Muscle layer of colon (tissue), 2 donors: ENCODE data around the gene TRIM39.
"Not testable (repeated sequence)": the region's sequence is repeated elsewhere in the genome, so short reads cannot be mapped to it uniquely, and the experiment has no call there.

ENCODE experiments used
- H3K27ac ChIP-seq: one replicate; pipeline ENCODE4 v1.7.0; 2013; ENCODE audit warnings: low read depth, mild to moderate bottlenecking, low read length, moderate library complexity
- H3K27me3 ChIP-seq, 2 donors: one replicate each; pipeline ENCODE4 v1.7.0; 2013; ENCODE audit warnings: low read length in 2 of 2, mild to moderate bottlenecking in 2 of 2; ENCODE audit not compliant: insufficient read depth in 2 of 2, control insufficient read depth in 1 of 2
- H3K36me3 ChIP-seq: one replicate; pipeline ENCODE4 v1.7.0; 2013; ENCODE audit warnings: mild to moderate bottlenecking, low read length; ENCODE audit not compliant: insufficient read depth
- H3K4me1 ChIP-seq: one replicate; pipeline ENCODE4 v1.7.0; 2013; ENCODE audit warnings: mild to moderate bottlenecking, low read length; ENCODE audit not compliant: insufficient read depth
- H3K4me3 ChIP-seq, 2 donors: one replicate each; pipeline ENCODE4 v1.7.0; 2013; ENCODE audit warnings: low read length in 2 of 2, low read depth in 1 of 2, mild to moderate bottlenecking in 1 of 2, moderate library complexity in 1 of 2
- H3K9ac ChIP-seq: one replicate; pipeline ENCODE4 v1.7.0; 2013; ENCODE audit warnings: low read length
- H3K9me3 ChIP-seq: one replicate; pipeline ENCODE4 v1.7.0; 2013; ENCODE audit warnings: mild to moderate bottlenecking, low read length
- donor health status: abdominal sarcoma.
- donor health status: Adenocarcinoma of cecum.

The TRIM39 gene

DNA sequence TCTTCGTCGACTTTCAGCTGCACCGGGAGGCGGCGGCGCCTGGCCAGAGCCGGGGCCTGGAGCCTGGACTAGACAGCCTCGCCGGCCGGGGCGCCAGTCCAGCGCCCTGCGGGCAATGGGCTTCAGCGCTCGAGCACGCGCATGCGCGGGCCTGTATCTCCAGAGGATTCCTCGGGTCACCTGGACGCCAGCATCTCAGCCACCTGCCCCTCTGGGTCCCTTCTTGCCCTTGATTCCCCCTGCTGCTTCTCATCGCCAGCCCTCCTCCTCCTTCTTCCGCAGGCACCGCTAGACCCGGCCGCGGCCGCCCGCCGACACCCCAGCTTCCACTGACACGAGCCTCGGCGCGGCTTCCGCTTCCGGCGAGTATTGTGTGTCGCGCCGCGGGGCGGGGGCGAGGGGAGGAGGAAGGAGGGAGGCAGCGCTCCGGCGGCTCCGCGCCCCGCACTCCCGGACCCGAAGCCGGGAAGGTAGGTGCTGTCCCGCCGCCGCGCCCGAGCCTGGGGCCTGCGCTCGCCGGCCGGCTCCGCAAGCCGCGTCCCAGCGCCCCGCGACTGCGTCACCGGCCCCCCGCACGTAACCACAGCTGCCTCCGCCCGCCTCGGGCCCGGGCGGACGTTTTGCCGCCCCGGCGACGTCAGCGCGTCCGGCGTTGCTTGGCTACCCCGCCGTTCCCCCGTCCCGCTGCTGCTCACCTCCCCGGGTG lies at the start of gene TRIM39:
TRIM39 (plus strand) TSS at position 402 of the 706 bp plus-strand sequence. CDS start 2,391 bp downstream, outside the sequence.
- H3K9me3 ChIP-seq: no peaks in the 10 kb centered on the region
- peaks cover 27% of the 10 kb centered on the region for H3K4me1 ChIP-seq
- H3K36me3 ChIP-seq: peaks cover 26% of the 10 kb centered on the region
- no peaks in the 10 kb centered on the region for H3K27me3 ChIP-seq
- peak within 1 kb of the TSS; percentile 87 to 97 for H3K4me3 ChIP-seq
- peak within 1 kb of the TSS; percentile 94 for H3K9ac ChIP-seq
- H3K27ac ChIP-seq: peak within 1 kb of the TSS; percentile 97

DNA sequence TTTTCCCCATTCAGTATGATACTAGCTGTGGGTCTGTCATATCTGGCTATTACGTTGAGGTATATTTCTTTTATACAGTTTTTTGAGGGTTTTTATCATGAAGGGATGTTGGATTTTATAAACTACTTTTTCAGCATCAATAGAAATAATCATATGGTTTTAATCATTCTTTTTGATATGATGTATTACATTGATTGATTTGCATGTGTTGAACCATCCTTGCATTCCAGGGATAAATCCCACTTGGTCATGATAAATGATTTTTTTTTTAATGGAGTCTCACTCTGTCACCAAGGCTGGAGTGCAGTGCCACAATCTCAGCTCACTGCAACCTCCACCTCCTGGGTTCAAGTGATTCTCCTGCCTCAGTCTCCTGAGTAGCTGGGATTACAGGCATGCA lies 45.7 kb upstream of the TRIM39 start:
- H3K9me3 ChIP-seq: peaks cover 37% of the 10 kb centered on the region
- H3K36me3 ChIP-seq, H3K27me3 ChIP-seq, H3K9ac ChIP-seq, H3K4me1 ChIP-seq, H3K27ac ChIP-seq, H3K4me3 ChIP-seq: not testable (repeated sequence)

DNA sequence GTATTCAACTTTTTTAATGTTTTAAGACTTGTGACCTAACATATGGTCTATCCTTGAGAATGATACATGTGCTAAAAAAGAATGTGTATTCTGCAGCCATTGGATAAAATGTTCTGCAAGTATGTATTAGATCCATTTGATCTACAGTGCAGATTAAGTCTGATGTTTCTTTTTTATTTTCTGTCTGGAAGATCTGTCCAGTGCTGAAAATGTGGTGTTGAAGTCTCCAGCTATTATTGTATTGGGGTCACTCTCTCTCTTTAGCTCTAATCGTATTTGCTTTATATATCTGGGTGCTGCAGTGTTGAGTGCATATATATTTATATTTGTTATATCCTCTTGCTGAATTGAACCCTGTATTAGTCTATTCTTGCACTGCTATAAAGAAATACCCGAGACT lies 44.2 kb upstream of the TRIM39 start:
- no peaks in the 10 kb centered on the region for H3K4me1 ChIP-seq
- H3K9me3 ChIP-seq: peaks cover 43% of the 10 kb centered on the region
- H3K4me3 ChIP-seq: no peak overlapping the region
- no peaks in the 10 kb centered on the region for H3K36me3 ChIP-seq
- H3K9ac ChIP-seq: no peak overlapping the region
- no peak overlapping the region for H3K27ac ChIP-seq
- H3K27me3 ChIP-seq: no peaks in the 10 kb centered on the region

DNA sequence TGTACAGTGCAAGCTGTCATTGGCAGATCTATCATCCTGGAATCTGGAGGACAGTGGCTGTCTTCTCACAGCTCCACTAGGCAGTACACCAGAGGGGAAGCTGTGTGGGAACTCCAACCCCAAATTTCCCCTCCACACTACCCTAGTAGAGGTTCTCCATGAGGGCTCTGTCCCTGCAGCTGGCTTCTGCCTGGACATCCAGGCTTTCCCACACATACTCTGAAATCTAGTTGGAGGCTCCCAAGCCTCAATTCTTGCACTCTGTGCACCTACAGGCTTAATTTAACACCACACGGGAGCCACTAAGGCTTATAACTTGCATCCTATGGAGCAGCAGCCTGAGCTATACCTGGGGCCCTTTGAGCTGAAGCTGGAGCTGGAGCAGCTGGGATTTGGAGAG lies 43.0 kb upstream of the TRIM39 start:
- no peak overlapping the region for H3K27ac ChIP-seq
- H3K4me1 ChIP-seq: no peaks in the 10 kb centered on the region
- H3K27me3 ChIP-seq: no peaks in the 10 kb centered on the region
- H3K9ac ChIP-seq: no peak overlapping the region
- peaks cover 41% of the 10 kb centered on the region for H3K9me3 ChIP-seq
- H3K4me3 ChIP-seq: peak overlapping the region in 1 of 2 donors; percentile 18
- H3K36me3 ChIP-seq: peaks cover 5% of the 10 kb centered on the region

DNA sequence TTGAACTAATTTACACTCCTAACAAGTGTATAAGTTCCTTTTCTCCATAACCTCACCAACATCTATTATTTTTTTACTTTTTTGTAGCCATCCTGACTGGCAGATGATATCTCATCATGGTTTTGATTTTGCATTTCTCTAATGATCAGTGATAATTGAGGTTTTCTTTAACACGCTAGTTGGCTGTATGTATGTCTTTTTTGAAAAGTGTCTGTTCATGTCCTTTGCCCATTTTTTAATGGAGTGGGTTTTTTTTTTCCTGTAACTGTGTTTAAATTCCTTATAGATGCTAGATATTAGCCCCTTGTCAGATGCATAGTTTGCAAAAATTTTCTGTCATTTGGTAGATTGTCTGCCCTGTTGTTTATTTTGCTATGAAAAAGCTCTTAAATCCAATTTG lies 39.6 kb upstream of the TRIM39 start:
- H3K9ac ChIP-seq: no peak overlapping the region
- no peak overlapping the region for H3K4me3 ChIP-seq
- H3K36me3 ChIP-seq: peaks cover 19% of the 10 kb centered on the region
- peaks cover 27% of the 10 kb centered on the region for H3K9me3 ChIP-seq
- H3K4me1 ChIP-seq: no peaks in the 10 kb centered on the region
- no peaks in the 10 kb centered on the region for H3K27me3 ChIP-seq
- no peak overlapping the region for H3K27ac ChIP-seq

DNA sequence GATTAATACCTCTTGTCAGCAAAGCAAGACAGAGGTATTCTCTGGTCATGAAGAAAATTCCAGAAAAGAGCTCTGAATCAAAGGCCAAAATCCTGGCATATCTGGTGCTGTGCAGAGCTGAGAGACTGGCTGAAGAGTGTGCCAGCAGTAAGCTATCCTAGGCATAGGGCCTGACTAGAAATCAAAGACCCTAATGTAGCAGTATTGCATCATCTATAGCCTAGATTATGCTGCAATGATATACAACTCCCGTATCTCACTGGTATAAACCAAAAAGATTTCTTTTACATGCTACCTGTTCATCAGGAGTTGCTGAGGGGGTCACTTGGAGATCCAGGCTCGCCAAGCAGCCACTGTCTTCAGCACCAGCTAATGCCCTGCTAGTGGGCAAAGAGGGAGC lies 30.9 kb upstream of the TRIM39 start:
- H3K9me3 ChIP-seq: no peaks in the 10 kb centered on the region
- H3K27ac ChIP-seq: no peak overlapping the region
- H3K27me3 ChIP-seq: no peaks in the 10 kb centered on the region
- H3K4me3 ChIP-seq: no peak overlapping the region
- H3K9ac ChIP-seq: no peak overlapping the region
- H3K36me3 ChIP-seq: peaks cover 37% of the 10 kb centered on the region
- H3K4me1 ChIP-seq: no peaks in the 10 kb centered on the region

DNA sequence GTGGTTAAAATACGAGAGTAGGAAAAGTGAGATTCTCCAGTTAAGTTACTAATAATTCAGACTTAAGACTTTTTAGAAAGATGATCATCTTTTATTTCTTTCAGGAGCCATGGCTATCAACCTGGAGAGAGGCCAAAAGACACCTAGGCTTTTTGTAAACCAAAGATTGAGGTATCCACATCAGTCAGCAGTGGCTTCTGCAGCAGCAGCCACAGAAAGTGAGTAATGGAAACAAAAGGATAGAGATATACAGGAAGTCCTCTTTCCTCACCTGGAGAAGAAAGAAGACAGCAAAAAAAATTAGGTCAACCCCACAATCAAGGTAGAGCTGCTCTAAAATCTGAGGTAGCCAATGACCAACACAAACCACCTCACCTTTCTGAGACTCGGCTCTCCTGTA lies 22.7 kb upstream of the TRIM39 start:
- Histone ChIP-seq H3K36me3 (no peaks in the 10 kb centered on the region), H3K27ac (no peak overlapping the region), H3K27me3 (no peaks in the 10 kb centered on the region)

DNA sequence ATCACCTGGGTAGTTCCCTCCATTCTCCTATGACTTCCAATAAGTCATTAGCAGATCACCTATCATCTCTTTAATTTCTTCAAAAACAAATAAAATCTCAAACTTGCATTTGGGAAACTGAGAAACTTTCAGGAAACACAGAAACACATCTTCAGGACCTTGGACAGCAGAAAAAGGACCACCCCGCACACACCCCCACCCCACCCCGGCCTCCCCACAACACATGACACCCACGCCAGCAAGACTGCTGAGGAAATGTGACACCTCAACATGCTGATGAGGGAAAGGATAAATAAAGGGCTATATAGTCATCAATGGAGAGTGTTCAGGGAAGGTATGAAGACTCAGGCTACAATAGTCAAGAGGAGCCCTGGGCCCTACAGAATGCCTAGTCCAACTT lies 15.6 kb upstream of the TRIM39 start:
- no peaks in the 10 kb centered on the region for H3K27me3 ChIP-seq
- no peak overlapping the region for H3K27ac ChIP-seq
- H3K36me3 ChIP-seq: peaks cover 16% of the 10 kb centered on the region
- H3K9me3 ChIP-seq: no peaks in the 10 kb centered on the region
- H3K4me3 ChIP-seq: no peak overlapping the region
- H3K9ac ChIP-seq: no peak overlapping the region
- no peaks in the 10 kb centered on the region for H3K4me1 ChIP-seq

More for the DNA sequence above, 22.7 kb upstream of the TRIM39 start:
- Histone ChIP-seq H3K9ac (no peak overlapping the region), H3K4me3 (no peak overlapping the region), H3K4me1 (no peaks in the 10 kb centered on the region), H3K9me3 (no peaks in the 10 kb centered on the region)

DNA sequence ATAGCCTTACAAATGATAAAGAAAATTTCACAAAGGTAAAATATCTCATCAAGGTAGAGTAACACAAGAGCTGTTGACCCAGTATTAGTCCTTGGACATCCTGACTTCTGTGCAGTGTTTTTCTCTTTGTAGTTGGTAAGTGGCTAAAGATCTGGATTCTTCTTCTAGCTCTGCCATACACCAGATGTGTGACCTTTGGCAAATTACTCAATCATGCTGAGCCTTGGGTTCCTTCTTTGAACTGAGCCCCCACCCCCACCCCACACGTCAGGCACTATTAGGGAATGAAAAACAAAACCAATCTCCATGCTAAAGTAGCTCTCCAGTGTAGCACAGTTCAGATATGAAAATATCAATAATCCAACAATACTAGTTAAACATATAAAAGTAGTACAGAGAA lies 15.1 kb upstream of the TRIM39 start:
- Histone ChIP-seq H3K27me3 (no peaks in the 10 kb centered on the region), H3K36me3 (peaks cover 16% of the 10 kb centered on the region), H3K27ac (no peak overlapping the region), H3K4me3 (no peak overlapping the region), H3K4me1 (no peaks in the 10 kb centered on the region), H3K9me3 (no peaks in the 10 kb centered on the region), H3K9ac (no peak overlapping the region)

DNA sequence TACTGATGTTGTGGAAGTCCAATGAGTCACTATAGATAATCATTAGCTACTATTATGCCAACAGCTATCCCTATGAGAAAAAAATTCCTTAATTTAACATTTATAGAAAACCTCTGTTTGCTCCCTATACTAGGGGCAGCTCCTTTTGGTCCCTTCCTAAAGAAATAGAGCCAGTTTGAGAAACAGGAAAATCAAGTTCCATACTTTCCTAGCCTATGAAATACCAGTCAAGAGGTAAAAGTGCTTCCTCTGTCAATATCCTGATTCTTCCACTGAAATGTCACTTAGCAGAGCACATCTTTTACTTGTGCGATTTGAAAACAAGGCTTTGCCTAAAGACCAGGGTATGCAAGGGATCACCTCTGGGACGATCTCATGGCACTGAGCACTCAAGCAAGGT lies 14.5 kb upstream of the TRIM39 start:
- Histone ChIP-seq H3K36me3 (peaks cover 16% of the 10 kb centered on the region), H3K27me3 (no peaks in the 10 kb centered on the region), H3K4me3 (no peak overlapping the region), H3K9ac (no peak overlapping the region), H3K27ac (no peak overlapping the region), H3K4me1 (no peaks in the 10 kb centered on the region), H3K9me3 (no peaks in the 10 kb centered on the region)

DNA sequence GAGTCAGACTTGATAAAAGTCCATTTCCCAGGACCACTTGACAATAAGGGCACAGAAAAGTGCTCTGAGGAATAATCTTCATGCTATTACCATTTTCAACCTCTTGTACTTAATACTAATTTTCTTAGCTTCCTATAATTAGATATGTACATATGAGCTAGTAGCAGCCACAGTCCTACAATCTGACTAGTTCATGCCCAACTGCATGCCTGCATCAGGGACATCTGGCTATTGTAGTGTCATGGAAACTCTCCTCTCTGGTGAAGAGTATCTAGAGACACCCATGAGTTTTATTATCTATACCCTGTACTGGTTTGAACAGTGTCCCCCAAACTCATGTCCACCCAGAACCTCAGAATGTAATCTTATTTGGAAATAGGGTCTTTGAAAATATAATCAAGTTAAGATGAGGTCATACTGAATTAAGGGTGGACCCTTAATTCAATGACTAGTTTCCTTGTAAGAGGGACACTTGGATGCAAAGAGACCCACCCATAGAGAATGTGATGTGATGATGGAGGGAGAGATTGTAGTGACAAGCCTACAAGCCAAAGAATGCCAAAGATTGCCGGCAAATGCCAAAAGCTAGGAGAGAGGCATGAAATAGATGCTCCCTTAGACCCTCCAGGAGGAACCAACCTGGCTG lies 13.9 kb upstream of the TRIM39 start:
- H3K4me3 ChIP-seq: no peak overlapping the region
- no peaks in the 10 kb centered on the region for H3K9me3 ChIP-seq
- H3K4me1 ChIP-seq: peaks cover under 1% of the 10 kb centered on the region
- peaks cover 16% of the 10 kb centered on the region for H3K36me3 ChIP-seq
- no peak overlapping the region for H3K9ac ChIP-seq
- no peak overlapping the region for H3K27ac ChIP-seq
- H3K27me3 ChIP-seq: no peaks in the 10 kb centered on the region

DNA sequence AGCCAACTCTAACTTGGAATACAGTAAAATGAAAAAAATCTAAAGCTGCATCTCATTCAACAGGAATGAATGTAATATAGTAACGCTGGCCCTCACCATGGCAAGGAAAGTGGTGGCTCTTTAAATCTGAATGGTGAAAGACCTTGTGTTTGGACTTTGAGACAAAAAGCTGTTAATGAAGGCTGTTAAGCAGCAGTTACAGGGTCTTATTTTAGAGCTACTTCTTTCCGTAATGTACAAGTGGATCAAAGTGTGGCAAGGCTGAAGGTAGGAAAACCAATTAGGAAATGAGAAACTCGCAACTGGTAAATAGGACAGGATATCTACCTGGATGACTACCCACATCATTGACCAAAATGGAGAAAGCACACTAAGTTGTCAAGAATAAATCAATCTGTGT lies 11.6 kb upstream of the TRIM39 start:
- Histone ChIP-seq H3K4me1 (peaks cover 8% of the 10 kb centered on the region), H3K4me3 (no peak overlapping the region), H3K27ac (no peak overlapping the region), H3K9me3 (no peaks in the 10 kb centered on the region), H3K36me3 (peaks cover 16% of the 10 kb centered on the region), H3K9ac (no peak overlapping the region), H3K27me3 (no peaks in the 10 kb centered on the region)
